ENCODE results near the gene MMEL1. TPM values are rescaled to one million over a fixed set of nuclear protein-coding genes. Genes with fewer than 3 reads are reported as not detected.
"Not testable (repeated sequence)": the region's sequence is repeated elsewhere in the genome, so short reads cannot be mapped to it uniquely, and the experiment has no call there.

Gene MMEL1
- total RNA-seq, 1 donor from 2014 or later, result 3.6 TPM

DNA sequence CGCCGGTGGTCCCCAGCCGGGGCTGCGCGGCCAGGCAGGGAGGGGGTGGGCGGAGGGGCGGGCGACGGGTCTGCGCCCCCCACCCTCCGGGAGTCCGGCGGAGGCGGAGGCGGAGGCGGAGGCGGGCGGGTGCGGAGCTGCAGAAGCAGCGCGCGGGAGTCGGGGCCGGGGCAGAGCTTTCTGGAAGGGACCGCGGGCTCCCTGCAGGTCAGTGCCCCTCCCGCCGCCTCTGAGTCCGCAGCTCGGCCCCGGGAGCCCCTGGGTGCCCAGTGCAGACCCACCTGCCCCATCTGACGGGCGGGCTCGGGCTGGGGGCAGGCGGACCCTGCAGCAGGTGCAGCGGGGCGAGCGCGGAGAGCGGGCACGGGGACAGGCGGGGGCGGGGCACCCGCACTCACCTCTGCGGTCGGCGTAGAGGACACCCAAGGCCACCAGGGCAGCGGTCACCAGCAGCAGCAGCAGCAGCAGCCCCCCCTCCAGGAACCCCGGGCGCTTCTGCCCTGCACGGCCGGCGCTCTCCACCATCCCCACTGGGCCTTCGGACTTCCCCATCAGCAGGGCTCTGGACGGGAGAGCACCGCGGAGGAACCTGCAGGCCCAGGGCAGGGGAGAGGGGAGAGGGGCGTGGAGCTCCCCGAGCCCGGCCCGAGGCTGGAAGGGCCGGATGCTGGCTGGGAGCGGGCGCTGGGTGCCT is 3.7 kb downstream of the MMEL1 start:
- DNase-seq (ENCODE audit: low read depth in 2 of 2), result no peak

GRCh38 chr1:2628191-2628932 is 4.5 kb downstream of the MMEL1 start:
- no peak for DNase-seq (ENCODE audit: low read depth in 2 of 2)

- DNase-seq (ENCODE audit: low read depth in 2 of 2), result no peak
Measured at GRCh38 chr1:2627746-2628145, 5.1 kb downstream of the MMEL1 start.

DNA sequence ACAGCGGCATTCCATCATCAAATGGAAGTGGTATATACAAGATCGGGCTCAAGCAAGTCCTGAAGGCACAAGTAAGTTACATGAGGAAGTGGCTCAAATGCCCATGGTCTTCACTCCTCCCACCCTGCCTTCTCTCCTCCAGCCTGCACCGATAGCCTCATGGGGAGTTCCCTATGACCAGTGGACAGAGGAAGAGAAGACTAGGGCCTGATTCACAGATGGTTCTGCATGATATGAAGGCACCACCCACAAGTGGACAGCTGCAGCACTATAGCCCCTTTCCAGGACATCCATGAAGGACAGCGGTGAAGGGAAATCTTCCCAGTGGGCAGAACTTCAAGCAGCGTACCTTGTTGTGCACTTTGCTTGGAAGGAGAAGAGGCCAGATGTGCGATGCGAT is 7.1 kb downstream of the MMEL1 start:
- not testable (repeated sequence) for DNase-seq (ENCODE audit: low read depth in 2 of 2)

DNA sequence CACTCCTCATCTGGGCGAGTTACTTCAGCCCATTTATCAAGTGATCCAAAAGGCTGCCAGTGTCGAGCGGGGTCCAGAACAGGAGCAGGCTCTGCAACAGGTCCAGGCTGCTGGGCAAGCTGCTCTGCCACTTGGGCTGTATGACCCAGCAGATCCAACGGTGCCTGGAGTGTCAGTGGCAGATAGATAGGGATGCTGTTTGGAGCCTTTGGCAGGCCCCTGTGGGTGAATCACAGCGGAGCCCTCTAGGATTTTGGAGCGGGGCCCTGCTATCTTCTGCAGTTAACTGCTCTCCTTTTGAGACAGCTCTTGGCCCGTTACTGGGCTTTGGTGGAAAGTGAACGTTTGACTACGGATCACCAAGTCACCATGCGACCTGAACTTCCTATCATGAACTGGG is 7.5 kb downstream of the MMEL1 start:
- no peak for DNase-seq (ENCODE audit: low read depth in 2 of 2)

- DNase-seq (ENCODE audit: low read depth in 2 of 2), result no peak
Measured at GRCh38 chr1:2624735-2625300, 8.0 kb downstream of the MMEL1 start.

GRCh38 chr1:2623571-2624337 is 9.1 kb downstream of the MMEL1 start:
- DNase-seq (ENCODE audit: low read depth in 2 of 2), result no peak

DNA sequence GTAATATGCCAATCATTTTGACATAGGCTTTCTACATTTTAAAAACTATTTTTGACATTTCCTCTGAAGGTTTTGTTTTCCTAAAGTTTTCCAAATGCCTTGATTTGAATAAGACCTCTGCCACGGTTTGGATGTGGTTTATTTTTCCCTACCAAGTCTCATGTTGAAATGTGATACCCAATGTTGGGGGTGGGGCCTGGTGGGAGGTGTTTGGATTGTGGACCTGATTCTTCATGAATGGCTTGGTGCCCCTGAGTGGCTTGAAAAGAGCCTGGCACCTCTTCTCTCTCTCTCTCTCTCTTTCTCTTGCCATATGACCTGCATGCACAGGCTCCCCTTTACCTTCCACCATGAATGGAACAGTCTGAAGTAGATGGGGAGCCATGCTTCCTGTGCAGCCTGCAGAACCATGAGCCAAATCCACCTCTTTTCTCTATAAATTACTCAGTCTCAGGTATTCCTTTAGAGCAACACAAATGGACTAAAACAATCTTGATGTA is 14.8 kb downstream of the MMEL1 start:
- DNase-seq (ENCODE audit: low read depth in 2 of 2), result no peak

GRCh38 chr1:2614145-2614544 is 18.7 kb downstream of the MMEL1 start:
- no peak for DNase-seq (ENCODE audit: low read depth in 2 of 2)

DNA sequence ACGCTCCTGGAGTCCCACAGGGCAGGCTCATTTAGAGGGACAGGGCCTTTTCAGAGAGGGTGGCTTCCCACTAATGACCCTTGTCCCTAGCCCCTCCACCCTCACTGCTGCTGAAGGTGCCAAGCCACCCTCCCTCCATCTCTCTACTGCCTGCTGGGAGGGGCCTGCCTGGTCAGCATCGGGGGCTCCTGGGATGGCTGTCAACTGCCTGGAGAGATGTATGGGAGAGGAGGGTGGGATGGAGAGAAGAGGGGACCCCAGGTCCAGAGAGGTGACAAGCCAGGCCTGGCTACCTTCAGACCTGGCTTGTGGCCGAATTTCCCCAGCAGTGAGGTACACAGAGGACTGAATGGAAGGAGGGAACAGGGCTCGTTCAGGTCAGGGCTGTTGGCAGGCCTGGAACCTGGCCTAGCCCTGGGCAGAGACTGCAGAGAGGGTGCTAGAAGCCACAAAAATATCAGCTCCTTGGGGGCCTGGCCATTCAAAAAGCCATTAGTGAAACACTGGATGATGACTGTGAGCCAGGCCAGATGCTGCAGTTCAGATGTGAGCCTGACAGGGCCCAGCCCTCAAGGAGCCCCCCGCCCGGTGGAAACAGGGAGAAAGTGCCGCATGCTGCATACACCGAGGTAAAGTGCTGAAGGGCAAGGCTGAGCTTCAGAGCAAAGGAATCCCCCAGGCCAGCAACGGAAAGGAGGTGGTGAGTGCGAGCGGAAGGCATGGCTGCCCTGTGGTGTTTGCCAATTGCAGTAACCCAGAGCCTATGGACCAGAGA is 20.0 kb downstream of the MMEL1 start:
- no peak for DNase-seq (ENCODE audit: low read depth in 2 of 2)

DNA sequence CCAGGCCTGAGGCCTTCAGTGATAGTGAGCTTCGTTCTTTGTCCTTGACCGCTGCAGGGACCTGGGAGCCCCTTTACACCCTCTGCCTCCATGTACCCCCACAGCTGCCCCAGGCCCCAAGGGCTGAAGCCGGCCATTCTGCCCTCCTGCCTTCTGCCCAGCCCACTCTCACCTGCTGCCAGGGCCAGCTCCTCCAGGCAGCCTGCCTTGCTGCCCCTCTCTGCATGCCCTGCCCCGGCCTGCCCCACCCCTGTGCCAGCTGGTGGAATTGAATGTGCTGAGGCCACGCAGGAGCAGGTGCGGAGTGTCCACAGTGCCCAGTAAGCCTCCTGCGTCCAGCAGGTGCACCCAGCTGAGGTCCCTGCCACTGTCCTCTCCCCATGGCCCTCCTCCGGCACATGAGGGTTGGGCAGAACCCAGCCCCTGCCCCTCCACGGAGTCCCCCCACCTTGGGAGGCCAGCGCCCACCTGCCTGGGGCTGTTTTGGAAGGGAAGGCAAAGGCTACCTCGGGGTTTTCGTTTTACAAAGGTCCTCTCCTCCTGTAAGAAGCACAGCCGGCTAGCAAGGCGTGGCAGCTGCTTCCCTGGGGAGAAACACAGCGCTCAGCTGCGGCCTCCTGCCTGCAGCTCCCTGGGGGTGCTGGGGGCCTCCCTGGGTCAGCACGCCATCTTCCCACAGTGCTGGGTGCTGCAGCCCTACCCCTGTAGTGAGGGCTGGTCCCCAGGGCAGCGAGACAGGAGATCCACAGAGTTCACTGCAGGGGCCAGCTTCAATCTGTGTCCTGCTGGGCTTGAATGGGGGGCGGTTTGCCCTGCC is 21.0 kb downstream of the MMEL1 start:
- no peak for DNase-seq (ENCODE audit: low read depth in 2 of 2)

- DNase-seq (ENCODE audit: low read depth in 2 of 2), result peak in 1 of 2 donors; percentile 22
Measured at GRCh38 chr1:2611031-2611501, 21.8 kb downstream of the MMEL1 start.

GRCh38 chr1:2610036-2610959 is 22.5 kb downstream of the MMEL1 start:
- DNase-seq (ENCODE audit: low read depth in 2 of 2), result no peak

DNA sequence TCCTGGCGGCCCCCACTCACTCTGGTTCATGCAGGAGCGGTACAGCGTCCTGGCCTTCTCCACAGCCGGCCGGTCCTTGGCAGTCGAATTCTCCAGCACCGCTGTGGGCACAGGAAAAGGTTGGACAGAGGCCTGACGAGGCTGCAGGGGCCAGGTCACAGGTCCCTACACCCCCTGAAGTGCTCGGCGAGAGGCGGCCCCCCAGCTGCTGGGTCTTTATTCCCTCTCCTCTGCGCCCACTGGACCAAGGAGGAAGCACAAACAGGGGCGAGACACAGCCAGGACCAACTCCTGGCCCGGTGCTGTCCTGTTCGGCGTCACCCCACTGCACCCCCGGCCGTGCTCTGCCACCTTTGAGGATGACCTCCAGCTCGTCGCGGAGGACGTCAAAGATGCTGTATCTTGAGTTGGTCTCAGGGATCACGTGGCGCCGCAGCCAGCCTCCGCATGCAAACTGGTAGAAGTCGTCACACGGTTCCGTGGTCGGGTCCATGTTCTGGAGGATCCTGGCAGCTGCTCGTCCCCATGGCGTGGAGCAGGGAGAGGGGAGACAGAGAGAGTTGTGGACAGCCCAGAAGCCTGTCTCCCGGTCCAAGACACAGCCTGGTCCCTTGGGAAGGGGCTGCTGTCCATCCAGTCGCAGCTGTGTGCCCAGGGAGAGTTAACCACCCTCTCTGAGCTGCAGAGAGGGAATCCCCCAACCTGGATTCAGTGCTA is 23.3 kb downstream of the MMEL1 start:
- DNase-seq (ENCODE audit: low read depth in 2 of 2), result no peak

DNA sequence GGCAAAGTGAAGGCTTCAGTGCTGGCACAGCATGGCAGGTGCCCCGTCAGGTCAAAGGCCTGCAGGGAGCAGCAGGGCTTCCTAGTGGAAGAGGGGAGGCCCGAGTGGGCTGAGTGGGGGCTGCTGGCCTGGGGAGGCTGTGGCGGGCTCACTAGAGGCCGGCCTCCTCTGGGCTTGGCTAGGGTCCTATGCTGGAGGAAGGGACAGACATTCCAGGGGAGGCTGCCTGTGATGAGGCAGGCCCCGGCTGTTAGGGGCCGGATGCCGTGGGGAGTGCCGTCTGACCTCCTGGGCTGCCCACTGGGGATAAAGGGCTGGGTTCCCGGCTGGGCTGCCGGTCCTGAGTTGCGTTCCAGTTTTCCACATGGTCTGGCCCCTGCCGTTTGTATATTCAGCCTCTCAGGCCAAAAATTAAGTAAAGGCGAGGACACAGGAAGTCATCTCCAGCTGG is 25.1 kb downstream of the MMEL1 start:
- no peak for DNase-seq (ENCODE audit: low read depth in 2 of 2)

- DNase-seq (ENCODE audit: low read depth in 2 of 2), result no peak
Measured at GRCh38 chr1:2606881-2607621, 25.8 kb downstream of the MMEL1 start.

GRCh38 chr1:2606396-2606880 is 26.4 kb downstream of the MMEL1 start:
- DNase-seq (ENCODE audit: low read depth in 2 of 2), result no peak

Measured in dermis microvascular lymphatic vessel endothelial cell (primary cell).